Hepatocyte (in vitro differentiated cells): ENCODE results near the gene SH3PXD2A.

Experiments used
- CTCF ChIP-seq: fragments of 200-600 bp; sonication (generic); IDR thresholded peaks from 2 replicates; pipeline ENCODE4 v1.5.1; 2016; ENCODE audit warnings: antibody characterized with exemption, mild to moderate bottlenecking; ENCODE audit not compliant: poor library complexity
- EZH2 ChIP-seq: fragments of 200-600 bp; sonication (generic); IDR thresholded peaks from 2 replicates; pipeline ENCODE4 v1.6.1; 2016; ENCODE audit warnings: antibody characterized with exemption, mild to moderate bottlenecking, borderline replicate concordance

- no peak for TF ChIP-seq CTCF
- TF ChIP-seq EZH2, result no peak
These were observed 139.9 kb downstream of the SH3PXD2A start for GRCh38 chr10:103715430-103715829.
